H1 (cell line): ENCODE measurements around the gene GLOD4. TPM values are rescaled to one million over a fixed set of nuclear protein-coding genes. Genes with fewer than 3 reads are reported as not detected.

ENCODE experiments used
- polyA plus RNA-seq, 7 experiments: library from polyadenylated mRNA; depleted of rRNA in 3 of 7; stranded (reverse) in 5 of 7; unstranded in 2 of 7; fragments of >200 nt in 5 of 7; fragments of 200-250 nt in 2 of 7; gene quantifications; 1 replicate in 5 of 7; 2 replicates in 1 of 7; 4 replicates in 1 of 7; pipeline versions ENCODE4 v1.2.1 to v1.2.3, GENCODE V29; 2011 to 2013; ENCODE audit warnings: missing spikeins in 2 of 7, mixed read lengths in 2 of 7
- total RNA-seq: library from RNA; stranded (reverse); fragmentation: NEBNext Ultra II Directional; extraction: Animal tissue kit (Norgen Biotek cat#: 25700); gene quantifications from 2 replicates; pipeline ENCODE4 v1.2.1, GENCODE V29; 2021
- TF ChIP-seq, protein P1 (sequence below), 3 experiments: IDR thresholded peaks; 1 replicate in 2 of 3; 2 replicates in 1 of 3; pipeline versions ENCODE4 v1.5.1 to v1.6.1; 2011; ENCODE audit warnings: low read length in 3 of 3, mild to moderate bottlenecking in 3 of 3, inconsistent platforms in 2 of 3, low read depth in 1 of 3, moderate library complexity in 1 of 3; ENCODE audit not compliant: insufficient read depth in 1 of 3; ENCODE audit errors: control extremely low read depth in 1 of 3

The GLOD4 gene
- total and polyA plus RNA-seq, 2 of the 8 experiments (the other 6 are each of a cell fraction or from before 2014, with no cell fraction given): 36.8 to 81.3 TPM

GRCh38 chr17:796609-797008 lies 14.5 kb upstream of the GLOD4 start (continued):
- TF ChIP-seq, protein P1, sequence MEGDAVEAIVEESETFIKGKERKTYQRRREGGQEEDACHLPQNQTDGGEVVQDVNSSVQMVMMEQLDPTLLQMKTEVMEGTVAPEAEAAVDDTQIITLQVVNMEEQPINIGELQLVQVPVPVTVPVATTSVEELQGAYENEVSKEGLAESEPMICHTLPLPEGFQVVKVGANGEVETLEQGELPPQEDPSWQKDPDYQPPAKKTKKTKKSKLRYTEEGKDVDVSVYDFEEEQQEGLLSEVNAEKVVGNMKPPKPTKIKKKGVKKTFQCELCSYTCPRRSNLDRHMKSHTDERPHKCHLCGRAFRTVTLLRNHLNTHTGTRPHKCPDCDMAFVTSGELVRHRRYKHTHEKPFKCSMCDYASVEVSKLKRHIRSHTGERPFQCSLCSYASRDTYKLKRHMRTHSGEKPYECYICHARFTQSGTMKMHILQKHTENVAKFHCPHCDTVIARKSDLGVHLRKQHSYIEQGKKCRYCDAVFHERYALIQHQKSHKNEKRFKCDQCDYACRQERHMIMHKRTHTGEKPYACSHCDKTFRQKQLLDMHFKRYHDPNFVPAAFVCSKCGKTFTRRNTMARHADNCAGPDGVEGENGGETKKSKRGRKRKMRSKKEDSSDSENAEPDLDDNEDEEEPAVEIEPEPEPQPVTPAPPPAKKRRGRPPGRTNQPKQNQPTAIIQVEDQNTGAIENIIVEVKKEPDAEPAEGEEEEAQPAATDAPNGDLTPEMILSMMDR (IDR thresholded peaks at IDR 0.05; ENCODE audit: control extremely low read depth in 1 of 3, insufficient read depth in 1 of 3, low read depth in 1 of 3, low read length in 3 of 3): no peak
